ENCODE results near the gene TDRD5.

The TDRD5 gene

GRCh38 chr1:179591592-179592580, at the start of gene TDRD5:
TDRD5 (plus strand) TSS chr1:179591832; CDS start chr1:179592616, 784 bp downstream.
- DNase-seq (ENCODE audit: extremely low read depth, insufficient read length) = no peak
- TF ChIP-seq CTCF (IDR thresholded peaks at IDR 0.05; ENCODE audit: insufficient read depth, low read length, poor library complexity, severe bottlenecking) = peak; percentile 1
- no peak within 1 kb of the TSS for H3K4me3 ChIP-seq (replicated peaks; ENCODE audit: low read depth, low read length)
- no peaks in the 10 kb centered on the region; the same call in 1 of the 2 replicates for H3K27me3 ChIP-seq (replicated peaks; ENCODE audit: control insufficient read depth, insufficient read depth, low read length)
- H3K36me3 ChIP-seq (ENCODE audit: control insufficient read depth, insufficient read depth, low read length) = no peaks in the 10 kb centered on the region

GRCh38 chr1:179545321-179545720, 46.3 kb upstream of the TDRD5 start:
- no peak for TF ChIP-seq CTCF (IDR thresholded peaks at IDR 0.05; ENCODE audit: insufficient read depth, low read length, poor library complexity, severe bottlenecking)

GRCh38 chr1:179547021-179547535, 44.6 kb upstream of the TDRD5 start:
- no peak for TF ChIP-seq CTCF (IDR thresholded peaks at IDR 0.05; ENCODE audit: insufficient read depth, low read length, poor library complexity, severe bottlenecking)
- H3K36me3 ChIP-seq (ENCODE audit: control insufficient read depth, insufficient read depth, low read length) = no peaks in the 10 kb centered on the region
- DNase-seq (ENCODE audit: extremely low read depth, insufficient read length) = no peak

More at GRCh38 chr1:179545321-179545720, 46.3 kb upstream of the TDRD5 start:
- DNase-seq (ENCODE audit: extremely low read depth, insufficient read length) = no peak
- Histone ChIP-seq H3K4me3 (replicated peaks; ENCODE audit: low read depth, low read length) (no peak overlapping the region), H3K27me3 (replicated peaks; ENCODE audit: control insufficient read depth, insufficient read depth, low read length) (no peaks in the 10 kb centered on the region), H3K36me3 (ENCODE audit: control insufficient read depth, insufficient read depth, low read length) (no peaks in the 10 kb centered on the region)

GRCh38 chr1:179548666-179549367, 42.8 kb upstream of the TDRD5 start:
- no peak for TF ChIP-seq CTCF (IDR thresholded peaks at IDR 0.05; ENCODE audit: insufficient read depth, low read length, poor library complexity, severe bottlenecking)
- no peak overlapping the region for H3K4me3 ChIP-seq (replicated peaks; ENCODE audit: low read depth, low read length)
- no peak for DNase-seq (ENCODE audit: extremely low read depth, insufficient read length)
- H3K36me3 ChIP-seq (ENCODE audit: control insufficient read depth, insufficient read depth, low read length) = no peaks in the 10 kb centered on the region
- no peaks in the 10 kb centered on the region for H3K27me3 ChIP-seq (replicated peaks; ENCODE audit: control insufficient read depth, insufficient read depth, low read length)

More at GRCh38 chr1:179547021-179547535, 44.6 kb upstream of the TDRD5 start:
- Histone ChIP-seq H3K4me3 (replicated peaks; ENCODE audit: low read depth, low read length) (no peak overlapping the region), H3K27me3 (replicated peaks; ENCODE audit: control insufficient read depth, insufficient read depth, low read length) (no peaks in the 10 kb centered on the region)

GRCh38 chr1:179549368-179549700, 42.3 kb upstream of the TDRD5 start:
- Histone ChIP-seq H3K27me3 (replicated peaks; ENCODE audit: control insufficient read depth, insufficient read depth, low read length) (no peaks in the 10 kb centered on the region), H3K4me3 (replicated peaks; ENCODE audit: low read depth, low read length) (no peak overlapping the region), H3K36me3 (ENCODE audit: control insufficient read depth, insufficient read depth, low read length) (no peaks in the 10 kb centered on the region)
- no peak for DNase-seq (ENCODE audit: extremely low read depth, insufficient read length)
- TF ChIP-seq CTCF (IDR thresholded peaks at IDR 0.05; ENCODE audit: insufficient read depth, low read length, poor library complexity, severe bottlenecking) = no peak
